ENCODE data around the gene NTNG1.
A peak's percentile ranks its signal among the peaks of the same experiment; 100 is the strongest.

Gene NTNG1

DNA sequence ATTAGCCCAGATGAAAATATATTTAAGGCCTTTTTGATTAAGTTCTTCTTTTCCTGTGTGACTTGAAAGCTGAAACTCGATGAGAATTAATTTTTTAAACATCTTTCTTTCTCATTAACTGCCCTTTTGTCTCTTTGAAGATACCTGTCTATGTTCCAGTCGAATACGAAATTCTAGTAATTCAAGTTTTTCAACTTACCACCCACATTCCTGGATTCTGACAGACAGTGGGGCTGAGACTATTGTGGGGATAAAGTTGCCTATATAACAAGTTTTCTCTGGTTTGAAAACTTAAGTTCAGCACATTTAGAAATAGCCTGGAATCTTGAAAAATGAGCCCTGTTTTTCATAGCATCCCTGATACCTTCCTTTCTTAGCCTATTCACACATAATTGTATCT lies 114.6 kb downstream of the NTNG1 start:
- POLR2A ChIA-PET, result no interaction called here
- TF ChIP-seq, protein P1, sequence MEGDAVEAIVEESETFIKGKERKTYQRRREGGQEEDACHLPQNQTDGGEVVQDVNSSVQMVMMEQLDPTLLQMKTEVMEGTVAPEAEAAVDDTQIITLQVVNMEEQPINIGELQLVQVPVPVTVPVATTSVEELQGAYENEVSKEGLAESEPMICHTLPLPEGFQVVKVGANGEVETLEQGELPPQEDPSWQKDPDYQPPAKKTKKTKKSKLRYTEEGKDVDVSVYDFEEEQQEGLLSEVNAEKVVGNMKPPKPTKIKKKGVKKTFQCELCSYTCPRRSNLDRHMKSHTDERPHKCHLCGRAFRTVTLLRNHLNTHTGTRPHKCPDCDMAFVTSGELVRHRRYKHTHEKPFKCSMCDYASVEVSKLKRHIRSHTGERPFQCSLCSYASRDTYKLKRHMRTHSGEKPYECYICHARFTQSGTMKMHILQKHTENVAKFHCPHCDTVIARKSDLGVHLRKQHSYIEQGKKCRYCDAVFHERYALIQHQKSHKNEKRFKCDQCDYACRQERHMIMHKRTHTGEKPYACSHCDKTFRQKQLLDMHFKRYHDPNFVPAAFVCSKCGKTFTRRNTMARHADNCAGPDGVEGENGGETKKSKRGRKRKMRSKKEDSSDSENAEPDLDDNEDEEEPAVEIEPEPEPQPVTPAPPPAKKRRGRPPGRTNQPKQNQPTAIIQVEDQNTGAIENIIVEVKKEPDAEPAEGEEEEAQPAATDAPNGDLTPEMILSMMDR (IDR thresholded peaks at IDR 0.05; ENCODE audit: insufficient read depth, low read length, missing control alignments), result no peak
- H3K4me3 ChIP-seq (ENCODE audit: low read depth, low read length), result no peak overlapping the region
- CTCF ChIA-PET, result no interaction called here
- no peak for DNase-seq (ENCODE audit: low read depth, low spot score)

DNA sequence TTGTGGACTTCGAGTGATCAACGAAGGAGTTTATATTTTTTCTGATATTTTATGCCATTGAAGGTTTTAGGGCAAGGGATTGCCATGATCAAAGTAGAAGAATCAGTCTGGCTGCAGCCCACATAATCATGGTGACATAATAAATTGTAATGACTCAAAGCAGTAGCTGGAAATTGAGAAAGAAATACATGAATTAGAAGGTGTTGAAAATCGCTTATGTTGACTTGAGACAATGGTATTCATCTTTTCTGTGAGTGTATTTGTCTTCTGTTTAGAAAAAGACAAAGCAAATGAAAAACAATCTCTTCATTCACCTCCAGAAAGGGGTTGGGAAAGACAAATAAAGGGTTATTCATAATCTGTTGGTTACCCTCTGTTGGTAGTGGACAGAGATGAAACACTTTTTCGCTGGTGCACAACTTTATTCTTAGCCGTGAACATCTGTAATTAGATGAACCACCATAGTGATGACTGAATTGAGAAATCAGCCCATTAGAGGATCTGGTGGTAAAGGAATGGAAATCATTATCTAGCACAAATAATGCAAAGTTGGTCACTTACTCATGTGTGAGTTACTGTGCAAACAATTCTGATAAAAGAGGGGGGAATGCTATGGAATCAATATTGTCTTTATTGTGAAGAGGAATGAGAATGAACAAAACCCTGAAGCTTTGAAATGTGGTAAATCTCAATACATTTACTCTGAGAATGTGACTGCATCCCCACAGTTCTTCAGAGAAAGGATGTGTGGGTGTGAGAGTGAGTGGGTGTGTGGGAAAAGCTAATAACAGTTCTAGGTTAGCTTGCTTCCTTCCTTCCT lies 121.8 kb downstream of the NTNG1 start:
- H3K4me3 ChIP-seq (ENCODE audit: low read depth, low read length), result no peak overlapping the region
- ChIA-PET CTCF (interaction anchor here (0.9 to 4.6 kb wide), 3 partner anchors 9 to 36 kb away, joined by 3 to 28 read pairs (median 4); no protein-coding TSS in a partner anchor), POLR2A (no interaction called here)
- DNase-seq (ENCODE audit: low read depth, low spot score), result peak; percentile 31
- TF ChIP-seq, protein P1 (IDR thresholded peaks at IDR 0.05; ENCODE audit: insufficient read depth, low read length, missing control alignments), result no peak

DNA sequence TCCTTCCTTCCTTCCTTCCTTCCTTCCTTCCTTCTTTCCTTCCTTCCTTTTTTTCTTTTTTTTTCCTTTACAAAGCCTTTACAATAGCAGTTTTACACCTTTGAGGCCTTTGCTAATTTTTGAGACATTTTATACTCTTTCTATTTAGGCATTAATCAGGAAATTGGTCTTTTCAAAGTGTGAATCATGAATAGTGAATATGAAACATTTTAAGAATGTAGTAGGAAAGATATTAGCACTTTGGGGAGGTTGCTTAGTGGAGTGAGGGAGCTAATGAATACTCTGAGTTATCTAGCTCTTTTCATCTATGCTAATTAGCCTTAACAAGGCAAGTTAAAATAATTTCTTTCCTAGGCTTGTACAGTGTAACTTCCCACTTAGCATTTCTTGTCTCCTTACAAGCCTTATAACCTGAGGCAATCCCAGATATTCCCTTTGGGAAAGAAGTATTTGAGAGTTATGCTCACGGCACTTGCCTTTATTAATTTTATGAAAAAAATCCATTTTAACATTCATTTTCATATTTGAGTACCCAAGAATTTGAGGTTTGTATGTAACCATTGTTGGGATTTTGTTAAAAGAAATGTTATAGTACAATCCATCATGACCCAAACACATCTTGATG lies 122.6 kb downstream of the NTNG1 start:
- DNase-seq (ENCODE audit: low read depth, low spot score), result no peak
- CTCF ChIA-PET, result interaction anchor here (1.4 to 4.6 kb wide), 2 partner anchors 9 to 13 kb away, joined by 4 to 28 read pairs; no protein-coding TSS in a partner anchor
- TF ChIP-seq, protein P1 (IDR thresholded peaks at IDR 0.05; ENCODE audit: insufficient read depth, low read length, missing control alignments), result no peak
- H3K4me3 ChIP-seq (ENCODE audit: low read depth, low read length), result no peak overlapping the region
- POLR2A ChIA-PET, result no interaction called here

DNA sequence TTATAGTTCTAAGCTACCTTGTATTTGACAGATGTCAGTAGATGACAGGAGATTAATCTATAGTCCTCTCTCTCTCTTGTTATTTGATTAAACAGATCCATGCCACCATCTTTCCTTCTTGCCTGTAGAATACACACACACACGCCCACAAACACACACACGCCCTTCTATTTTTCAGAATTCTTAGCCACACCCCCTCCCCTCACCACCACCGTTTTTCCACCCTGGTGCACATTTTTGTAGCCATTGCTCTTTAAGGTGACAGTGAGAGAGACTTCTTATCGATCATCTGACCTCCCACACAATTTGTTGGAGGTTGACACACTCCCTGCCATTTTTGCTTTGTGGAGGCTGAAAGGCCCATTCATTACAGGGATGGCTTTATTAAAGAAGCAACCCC lies 123.2 kb downstream of the NTNG1 start:
- ChIA-PET POLR2A (no interaction called here), CTCF (interaction anchor here (1.4 to 4.6 kb wide), 2 partner anchors 8 to 12 kb away, joined by 4 to 28 read pairs; no protein-coding TSS in a partner anchor)
- no peak overlapping the region for H3K4me3 ChIP-seq (ENCODE audit: low read depth, low read length)
- TF ChIP-seq, protein P1 (IDR thresholded peaks at IDR 0.05; ENCODE audit: insufficient read depth, low read length, missing control alignments), result no peak
- DNase-seq (ENCODE audit: low read depth, low spot score), result no peak

DNA sequence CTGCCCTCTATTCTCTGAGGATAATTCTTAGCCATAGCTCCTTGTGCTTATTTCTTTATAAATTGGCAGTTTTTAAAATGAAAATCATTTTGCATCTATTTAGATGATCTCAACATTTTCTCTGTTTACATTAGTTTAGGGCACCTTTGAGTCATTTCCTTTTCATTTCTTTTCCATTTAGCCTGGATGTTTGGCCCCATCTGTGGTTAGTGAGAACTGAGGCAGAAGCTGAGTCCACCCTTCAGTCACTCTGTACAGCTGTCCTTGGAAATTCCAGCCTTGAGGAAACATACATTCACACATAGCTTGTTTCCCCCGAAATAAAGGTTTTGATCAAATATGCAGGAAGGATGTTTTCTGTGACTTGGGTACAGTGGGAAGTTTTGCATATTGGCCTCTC lies 123.7 kb downstream of the NTNG1 start:
- no peak overlapping the region for H3K4me3 ChIP-seq (ENCODE audit: low read depth, low read length)
- TF ChIP-seq, protein P1 (IDR thresholded peaks at IDR 0.05; ENCODE audit: insufficient read depth, low read length, missing control alignments), result no peak
- CTCF ChIA-PET, result interaction anchor here (4.6 kb wide), 1 partner anchor 11 kb away, joined by 28 read pairs; no protein-coding TSS in a partner anchor
- POLR2A ChIA-PET, result no interaction called here
- no peak for DNase-seq (ENCODE audit: low read depth, low spot score)

DNA sequence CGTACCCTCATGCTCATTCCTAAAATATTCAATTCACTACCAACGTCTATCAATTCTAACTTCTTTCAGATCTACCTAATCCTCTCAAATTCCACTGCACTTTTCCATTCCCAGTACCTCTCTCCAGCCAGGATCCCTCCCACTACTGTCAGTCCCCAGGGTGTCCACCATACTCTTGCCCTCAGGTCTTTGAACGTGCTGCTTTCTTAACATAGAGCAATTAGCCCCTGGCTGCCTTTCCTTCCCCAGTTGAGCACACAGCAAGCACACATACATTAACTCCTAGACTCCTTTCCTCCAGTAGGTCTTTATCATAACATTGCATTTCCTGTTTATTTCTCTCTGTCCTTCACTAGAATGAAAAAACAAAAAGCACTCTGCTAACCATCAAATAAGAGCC lies 126.7 kb downstream of the NTNG1 start:
- ChIA-PET POLR2A (no interaction called here), CTCF (interaction anchor here (1.0 to 1.2 kb wide), 3 partner anchors 9 to 477 kb away, joined by 3 to 8 read pairs (median 3); no protein-coding TSS in a partner anchor)

More for the DNA sequence above, 126.7 kb downstream of the NTNG1 start:
- TF ChIP-seq, protein P1 (IDR thresholded peaks at IDR 0.05; ENCODE audit: insufficient read depth, low read length, missing control alignments), result no peak
- DNase-seq (ENCODE audit: low read depth, low spot score), result no peak
- no peak overlapping the region for H3K4me3 ChIP-seq (ENCODE audit: low read depth, low read length)

All from AG04449 (cell line).